Measurements from ENCODE around the gene CD28. TPM values are rescaled to one million over a fixed set of nuclear protein-coding genes. Genes with fewer than 3 reads are reported as not detected.

The CD28 gene
- total RNA-seq, 1 donor from 2014 or later: 4.0 TPM

DNA sequence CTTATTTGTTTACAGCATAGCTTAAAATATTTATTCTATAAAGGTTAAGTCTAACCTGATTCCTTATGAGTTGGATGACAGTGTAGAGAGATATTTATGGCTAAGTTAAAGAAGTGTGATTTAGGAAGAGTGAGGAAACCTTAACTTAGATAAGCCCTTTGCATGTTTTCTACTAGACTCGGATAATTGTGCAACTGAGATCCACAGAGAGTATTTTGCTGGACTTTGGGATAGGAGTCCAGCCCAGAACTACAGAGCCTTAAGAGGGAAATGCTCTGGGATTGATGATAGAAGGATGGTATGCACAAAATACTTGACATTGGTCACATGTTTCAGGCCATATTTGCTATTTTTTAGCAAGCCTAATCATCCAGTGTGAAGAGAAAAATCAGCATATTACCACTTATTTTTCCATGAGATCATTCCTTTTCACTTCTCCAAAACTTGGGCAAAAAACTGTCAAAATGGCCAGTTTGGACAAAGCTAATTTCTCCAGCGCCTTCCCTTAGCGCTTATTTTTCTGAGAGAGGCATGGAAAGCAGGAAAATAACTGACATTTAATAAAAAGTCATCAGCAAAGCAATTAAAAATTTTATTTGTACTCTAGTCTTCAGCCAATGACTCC, 3.1 kb downstream of the CD28 start:
- no peaks in the 10 kb centered on the region for H3K27me3 ChIP-seq
- no peak for DNase-seq (ENCODE audit: low spot score in 2 of 2)
- no peaks in the 10 kb centered on the region for H3K4me1 ChIP-seq
- no peaks in the 10 kb centered on the region for H3K9me3 ChIP-seq
- TF ChIP-seq, protein P1, sequence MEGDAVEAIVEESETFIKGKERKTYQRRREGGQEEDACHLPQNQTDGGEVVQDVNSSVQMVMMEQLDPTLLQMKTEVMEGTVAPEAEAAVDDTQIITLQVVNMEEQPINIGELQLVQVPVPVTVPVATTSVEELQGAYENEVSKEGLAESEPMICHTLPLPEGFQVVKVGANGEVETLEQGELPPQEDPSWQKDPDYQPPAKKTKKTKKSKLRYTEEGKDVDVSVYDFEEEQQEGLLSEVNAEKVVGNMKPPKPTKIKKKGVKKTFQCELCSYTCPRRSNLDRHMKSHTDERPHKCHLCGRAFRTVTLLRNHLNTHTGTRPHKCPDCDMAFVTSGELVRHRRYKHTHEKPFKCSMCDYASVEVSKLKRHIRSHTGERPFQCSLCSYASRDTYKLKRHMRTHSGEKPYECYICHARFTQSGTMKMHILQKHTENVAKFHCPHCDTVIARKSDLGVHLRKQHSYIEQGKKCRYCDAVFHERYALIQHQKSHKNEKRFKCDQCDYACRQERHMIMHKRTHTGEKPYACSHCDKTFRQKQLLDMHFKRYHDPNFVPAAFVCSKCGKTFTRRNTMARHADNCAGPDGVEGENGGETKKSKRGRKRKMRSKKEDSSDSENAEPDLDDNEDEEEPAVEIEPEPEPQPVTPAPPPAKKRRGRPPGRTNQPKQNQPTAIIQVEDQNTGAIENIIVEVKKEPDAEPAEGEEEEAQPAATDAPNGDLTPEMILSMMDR (IDR thresholded peaks at IDR 0.05): no peak
- no peak overlapping the region for H3K4me3 ChIP-seq
- H3K27ac ChIP-seq: no peak overlapping the region
- intact Hi-C loops (cut with DNase I): no loop called here
- no peaks in the 10 kb centered on the region for H3K36me3 ChIP-seq

DNA sequence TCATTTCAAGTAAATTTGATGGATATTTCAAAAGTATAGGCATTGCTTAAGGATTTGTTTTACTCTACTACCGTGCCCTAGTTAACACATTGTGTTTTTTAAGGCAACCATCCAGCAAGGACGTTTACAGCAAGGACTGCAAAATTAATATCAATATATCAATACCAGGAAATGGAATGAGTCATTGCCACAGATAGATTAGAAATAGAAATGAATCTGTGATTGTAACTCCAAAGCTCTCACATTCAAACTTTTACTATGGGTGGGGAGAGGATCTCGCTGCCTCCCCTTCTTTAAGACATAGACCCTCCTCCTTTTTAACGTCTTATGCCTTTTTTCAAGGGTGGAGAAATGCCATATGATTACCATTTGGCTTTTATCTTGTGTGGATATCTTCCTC, 3.8 kb downstream of the CD28 start:
- no peak overlapping the region for H3K27ac ChIP-seq
- TF ChIP-seq, protein P1 (IDR thresholded peaks at IDR 0.05): no peak
- H3K4me3 ChIP-seq: no peak overlapping the region
- H3K4me1 ChIP-seq: no peaks in the 10 kb centered on the region
- DNase-seq (ENCODE audit: low spot score in 2 of 2): no peak
- intact Hi-C loops (cut with DNase I): no loop called here
- H3K27me3 ChIP-seq: no peaks in the 10 kb centered on the region
- no peaks in the 10 kb centered on the region for H3K9me3 ChIP-seq
- H3K36me3 ChIP-seq: no peaks in the 10 kb centered on the region

DNA sequence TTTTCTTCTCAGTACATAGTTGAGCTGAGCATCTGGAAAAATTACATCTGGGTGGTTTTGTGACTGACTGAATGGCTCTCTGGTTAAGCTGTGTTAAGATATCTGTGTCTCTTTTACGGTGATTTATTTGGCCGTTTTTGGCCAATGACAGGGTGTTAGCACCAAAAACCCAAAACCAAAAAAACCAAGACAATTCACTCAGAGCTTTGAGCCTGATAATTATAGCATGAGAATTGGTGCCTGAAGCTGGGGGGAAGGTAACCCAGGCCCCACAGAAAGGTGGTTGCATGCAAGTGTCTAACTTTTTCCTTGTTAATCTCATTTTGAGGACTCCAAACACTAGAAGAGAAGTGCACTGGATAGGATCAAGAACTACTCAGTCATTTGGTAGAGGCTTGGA, 4.5 kb downstream of the CD28 start:
- DNase-seq (ENCODE audit: low spot score in 2 of 2): no peak
- H3K4me1 ChIP-seq: no peaks in the 10 kb centered on the region
- TF ChIP-seq, protein P1 (IDR thresholded peaks at IDR 0.05): no peak
- intact Hi-C loops (cut with DNase I): no loop called here
- no peak overlapping the region for H3K27ac ChIP-seq
- H3K9me3 ChIP-seq: no peaks in the 10 kb centered on the region
- H3K36me3 ChIP-seq: no peaks in the 10 kb centered on the region
- no peak overlapping the region for H3K4me3 ChIP-seq
- no peaks in the 10 kb centered on the region for H3K27me3 ChIP-seq

DNA sequence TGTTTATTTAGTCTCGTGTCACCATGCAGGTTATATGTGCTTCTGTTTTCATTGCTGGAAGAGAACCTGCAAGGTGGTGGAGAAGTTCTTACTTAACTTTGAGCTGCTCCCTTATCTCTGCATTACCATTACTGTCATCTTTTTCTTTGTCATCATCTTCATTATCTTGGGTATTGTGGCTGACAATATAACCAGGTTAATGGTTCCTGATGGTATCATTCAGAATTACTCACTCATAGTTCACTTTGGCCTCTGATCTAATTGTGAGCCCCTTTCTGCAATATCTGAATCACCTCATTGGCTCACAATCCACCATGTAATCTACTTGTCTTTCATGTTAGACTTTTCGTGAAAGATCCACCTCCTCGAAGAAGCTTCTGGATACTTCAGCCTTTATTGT, 5.0 kb downstream of the CD28 start:
- TF ChIP-seq, protein P1 (IDR thresholded peaks at IDR 0.05): no peak
- no peaks in the 10 kb centered on the region for H3K4me1 ChIP-seq
- no peak overlapping the region for H3K4me3 ChIP-seq
- DNase-seq (ENCODE audit: low spot score in 2 of 2): no peak
- no peak overlapping the region for H3K27ac ChIP-seq
- H3K9me3 ChIP-seq: no peaks in the 10 kb centered on the region
- no peaks in the 10 kb centered on the region for H3K27me3 ChIP-seq
- H3K36me3 ChIP-seq: no peaks in the 10 kb centered on the region
- intact Hi-C loops (cut with DNase I): no loop called here

DNA sequence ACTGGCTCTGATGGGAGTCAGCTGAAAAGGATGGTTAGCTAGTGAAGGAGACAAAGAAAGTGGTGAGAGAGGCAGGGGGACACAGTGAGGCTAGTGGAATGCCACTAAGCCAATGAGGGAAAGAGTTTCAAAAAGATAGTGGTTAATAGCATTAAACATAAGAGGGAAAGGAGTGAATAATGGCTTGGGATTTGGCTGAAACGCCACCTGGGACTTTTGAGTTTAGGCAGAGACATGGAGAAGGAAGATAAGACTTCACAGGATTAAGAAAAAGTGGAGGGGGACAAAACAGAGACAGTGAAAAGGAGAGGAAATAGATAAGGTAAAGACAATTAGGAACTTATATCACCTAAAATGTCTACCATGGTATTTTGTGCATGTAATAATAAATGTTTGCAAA, 6.9 kb downstream of the CD28 start:
- DNase-seq (ENCODE audit: low spot score in 2 of 2): no peak
- Histone ChIP-seq H3K4me1 (no peaks in the 10 kb centered on the region), H3K9me3 (no peaks in the 10 kb centered on the region), H3K36me3 (no peaks in the 10 kb centered on the region), H3K27ac (no peak overlapping the region), H3K4me3 (no peak overlapping the region), H3K27me3 (no peaks in the 10 kb centered on the region)
- TF ChIP-seq, protein P1 (IDR thresholded peaks at IDR 0.05): no peak
- intact Hi-C loops (cut with DNase I): no loop called here

DNA sequence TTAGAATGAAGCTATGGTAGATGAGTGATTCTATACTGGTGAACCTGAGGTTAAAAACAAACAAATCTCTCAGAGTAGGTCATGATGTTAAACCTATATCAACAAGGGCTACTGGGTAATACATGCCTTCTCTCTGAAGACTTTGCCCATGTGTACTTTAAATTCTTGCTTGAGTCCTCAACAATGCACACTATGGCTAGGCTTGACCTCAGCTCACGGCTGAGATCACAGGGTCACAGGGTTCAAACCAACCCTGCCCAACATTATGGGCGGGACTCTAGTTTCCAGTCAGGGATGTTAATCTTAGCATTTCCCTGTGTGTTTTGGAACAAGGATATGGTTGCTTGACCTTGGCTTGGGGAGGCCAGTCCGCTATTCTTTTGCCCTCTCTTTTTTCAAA, 7.7 kb downstream of the CD28 start:
- H3K9me3 ChIP-seq: no peaks in the 10 kb centered on the region
- H3K27ac ChIP-seq: peak overlapping the region in 1 of 2 donors; percentile 25
- intact Hi-C loops (cut with DNase I): no loop called here
- H3K4me3 ChIP-seq: no peak overlapping the region
- DNase-seq (ENCODE audit: low spot score in 2 of 2): no peak
- no peaks in the 10 kb centered on the region for H3K36me3 ChIP-seq
- no peaks in the 10 kb centered on the region for H3K27me3 ChIP-seq
- H3K4me1 ChIP-seq: no peaks in the 10 kb centered on the region
- TF ChIP-seq, protein P1 (IDR thresholded peaks at IDR 0.05): no peak

Measured in ascending aorta (tissue), 2 donors.